HG02938 (cell line): Measurements from ENCODE around the gene IDE.
"Not testable (repeated sequence)": the region's sequence is repeated elsewhere in the genome, so short reads cannot be mapped to it uniquely, and the experiment has no call there.

Experiments used
- ATAC-seq: cut with Tn5 transposase; IDR thresholded peaks from one replicate; pipeline ENCODE4 v1.9.1; 2021; ENCODE audit warnings: mild to moderate bottlenecking, moderate library complexity; ENCODE audit not compliant: unreplicated experiment

Gene IDE

GRCh38 chr10:92573798-92574547 is at the start of gene IDE:
TSS of gene IDE (minus strand) at chr10:92574093. CDS start at chr10:92574019, 74 bp downstream.
- ATAC-seq = peak; percentile 63

- ATAC-seq = no peak
Observed at GRCh38 chr10:92619368-92619767, 45.5 kb upstream of the IDE start.

- ATAC-seq = no peak
Observed at GRCh38 chr10:92615515-92615914, 41.6 kb upstream of the IDE start.

- ATAC-seq = no peak
Observed at GRCh38 chr10:92604841-92605240, 30.9 kb upstream of the IDE start.

- ATAC-seq = no peak
Observed at GRCh38 chr10:92598321-92598720, 24.4 kb upstream of the IDE start.

GRCh38 chr10:92595505-92595904 is 21.6 kb upstream of the IDE start:
- ATAC-seq = no peak

- no peak for ATAC-seq
Observed at GRCh38 chr10:92593619-92594588, 20.0 kb upstream of the IDE start.

- peak; percentile 72 for ATAC-seq
Observed at GRCh38 chr10:92592761-92593618, 19.1 kb upstream of the IDE start, which contains the start of gene KIF11. TSS of gene KIF11 (plus strand) at chr10:92593130. CDS start at chr10:92593376, 246 bp downstream.

- peak; percentile 61 for ATAC-seq
Observed at GRCh38 chr10:92591550-92592022, 17.7 kb upstream of the IDE start.

- peak; percentile 8 for ATAC-seq
Observed at GRCh38 chr10:92590623-92591549, 17.0 kb upstream of the IDE start.

- ATAC-seq = not testable (repeated sequence)
Observed at GRCh38 chr10:92582347-92582746, 8.5 kb upstream of the IDE start.

GRCh38 chr10:92575961-92576360 is 2.1 kb upstream of the IDE start:
- ATAC-seq = no peak

- ATAC-seq = peak; percentile 17
Observed at GRCh38 chr10:92574548-92575261, 812 bp upstream of the IDE start.

GRCh38 chr10:92573091-92573797 is 649 bp downstream of the IDE start:
- ATAC-seq = no peak

GRCh38 chr10:92572362-92573090 is 1.4 kb downstream of the IDE start:
- ATAC-seq = no peak

- ATAC-seq = no peak
Observed at GRCh38 chr10:92571649-92572048, 2.2 kb downstream of the IDE start.

- ATAC-seq = not testable (repeated sequence)
Observed at GRCh38 chr10:92569663-92570062, 4.2 kb downstream of the IDE start.

- ATAC-seq = no peak
Observed at GRCh38 chr10:92569071-92569470, 4.8 kb downstream of the IDE start.
